Activated CD8-positive, alpha-beta memory T cell treated with anti-CD3 and anti-CD28 coated beads, Interleukin-2, amount 50 U/mL, for 1 hour (primary cell): ENCODE measurements around the gene KBTBD13.
"Not testable (repeated sequence)": the region's sequence is repeated elsewhere in the genome, so short reads cannot be mapped to it uniquely, and the experiment has no call there.

Source experiments
- DNase-seq: peaks from one replicate; pipeline ENCODE4 v3.0.0-alpha.2; 2020; ENCODE audit errors: extremely low read depth

Gene KBTBD13

GRCh38 chr15:65088643-65089021 is 12.1 kb downstream of the KBTBD13 start:
- DNase-seq = no peak

- no peak for DNase-seq
Measured at GRCh38 chr15:65089206-65089824, 12.8 kb downstream of the KBTBD13 start.

- no peak for DNase-seq
Measured at GRCh38 chr15:65091946-65092770, 15.6 kb downstream of the KBTBD13 start.

- DNase-seq = no peak
Measured at GRCh38 chr15:65092911-65093792, 16.6 kb downstream of the KBTBD13 start.

- DNase-seq = not testable (repeated sequence)
Measured at GRCh38 chr15:65093793-65094170, 17.2 kb downstream of the KBTBD13 start.

- no peak for DNase-seq
Measured at GRCh38 chr15:65094294-65094995, 17.9 kb downstream of the KBTBD13 start.

GRCh38 chr15:65095011-65095746 is 18.6 kb downstream of the KBTBD13 start:
- DNase-seq = no peak

- no peak for DNase-seq
Measured at GRCh38 chr15:65095747-65096104, 19.2 kb downstream of the KBTBD13 start.

GRCh38 chr15:65096481-65097385 is 20.2 kb downstream of the KBTBD13 start:
- DNase-seq = no peak

- no peak for DNase-seq
Measured at GRCh38 chr15:65097651-65098263, 21.2 kb downstream of the KBTBD13 start.

- DNase-seq = no peak
Measured at GRCh38 chr15:65099336-65099735, 22.8 kb downstream of the KBTBD13 start.

GRCh38 chr15:65099801-65100200 is 23.3 kb downstream of the KBTBD13 start:
- not testable (repeated sequence) for DNase-seq

- no peak for DNase-seq
Measured at GRCh38 chr15:65100442-65100841, 23.9 kb downstream of the KBTBD13 start.

- DNase-seq = no peak
Measured at GRCh38 chr15:65101411-65101890, 24.9 kb downstream of the KBTBD13 start.

GRCh38 chr15:65101891-65102708 is 25.6 kb downstream of the KBTBD13 start:
- no peak for DNase-seq

- no peak for DNase-seq
Measured at GRCh38 chr15:65102912-65103311, 26.4 kb downstream of the KBTBD13 start.

- DNase-seq = no peak
Measured at GRCh38 chr15:65105038-65105437, 28.5 kb downstream of the KBTBD13 start.

GRCh38 chr15:65106011-65106590 is 29.6 kb downstream of the KBTBD13 start:
- no peak for DNase-seq
